IMR-90 (cell line): ENCODE results near the gene MRPL45. TPM values are rescaled to one million over a fixed set of nuclear protein-coding genes. Genes with fewer than 3 reads are reported as not detected.

Experiments used
- ATAC-seq: fragments of 200-7000 bp; cut with Tn5 transposase; 2 replicates; pipeline ENCODE4 v1.9.1; 2020; ENCODE audit warnings: low read depth, mild to moderate bottlenecking, moderate library complexity
- BruUV-seq: library from RNA; stranded (reverse); fragments of 400-500 nt; replicated peaks from 2 replicates; lab custom pipeline; 2021; lab: Mats Ljungman, UMichigan
- CTCF ChIA-PET: fragments of 300-600 bp; formaldehyde crosslinking; extraction: SDS; loops from one replicate; lab custom pipeline; 2021; ENCODE audit warnings: antibody characterized with exemption; lab: Yijun Ruan, JAX
- POLR2A ChIA-PET: fragments of 300-600 bp; sonication (Branson Sonifier 250); formaldehyde crosslinking; loops from one replicate; lab custom pipeline; 2022; ENCODE audit warnings: antibody characterized with exemption; ENCODE audit not compliant: unreplicated experiment; lab: Charles Lee
- DNase-seq: peaks from one replicate; pipeline ENCODE4 v3.0.0; 2013
- H2AFZ ChIP-seq: replicated peaks from 2 replicates; pipeline ENCODE3; 2013; ENCODE audit warnings: low read length, mild to moderate bottlenecking; ENCODE audit not compliant: poor library complexity
- H2AK5ac ChIP-seq: 2 replicates; pipeline ENCODE4 v1.6.1; 2013; ENCODE audit warnings: low read depth, low read length, inconsistent platforms
- H2AK9ac ChIP-seq: replicated peaks from 2 replicates; pipeline ENCODE3; 2013; ENCODE audit warnings: mild to moderate bottlenecking, low read depth, low read length, moderate library complexity; ENCODE audit not compliant: poor library complexity
- H2BK120ac ChIP-seq: 2 replicates; pipeline ENCODE4 v1.6.1; 2013; ENCODE audit warnings: low read depth, low read length, inconsistent platforms
- H2BK15ac ChIP-seq: 3 replicates; pipeline ENCODE4 v1.6.1; 2013; ENCODE audit warnings: low read depth, low read length, inconsistent platforms
- H2BK20ac ChIP-seq: 2 replicates; pipeline ENCODE4 v1.6.1; 2013; ENCODE audit warnings: low read depth, mild to moderate bottlenecking, inconsistent platforms, low read length, moderate library complexity
- H2BK5ac ChIP-seq: 2 replicates; pipeline ENCODE4 v1.6.1; 2013; ENCODE audit warnings: mild to moderate bottlenecking, low read depth, low read length, inconsistent platforms; ENCODE audit not compliant: poor library complexity, severe bottlenecking
- H3K14ac ChIP-seq: replicated peaks from 2 replicates; pipeline ENCODE4 v1.6.1; 2013; ENCODE audit warnings: low read depth, low read length, inconsistent platforms
- H3K18ac ChIP-seq: 2 replicates; pipeline ENCODE4 v1.6.1; 2013; ENCODE audit warnings: low read depth, low read length, control low read depth
- H3K23ac ChIP-seq: 2 replicates; pipeline ENCODE4 v1.6.1; 2013; ENCODE audit warnings: low read depth, low read length, inconsistent platforms
- H3K27ac ChIP-seq: 2 replicates; pipeline ENCODE4 v1.5.1; 2013; ENCODE audit warnings: mild to moderate bottlenecking, control low read depth, low read length; ENCODE audit not compliant: insufficient read depth
- H3K27me3 ChIP-seq: 2 replicates; pipeline ENCODE4 v1.6.1; 2013; ENCODE audit warnings: low read length; ENCODE audit not compliant: control insufficient read depth, insufficient read depth
- H3K36me3 ChIP-seq: 2 replicates; pipeline ENCODE4 v1.6.1; 2013; ENCODE audit warnings: low read length, mixed read lengths; ENCODE audit not compliant: control insufficient read depth, insufficient read depth
- H3K4ac ChIP-seq: 2 replicates; pipeline ENCODE4 v1.6.1; 2013; ENCODE audit warnings: low read depth, low read length, inconsistent platforms
- H3K4me1 ChIP-seq: 2 replicates; pipeline ENCODE4 v1.6.1; 2013; ENCODE audit warnings: low read length, mixed read lengths; ENCODE audit not compliant: control insufficient read depth, insufficient read depth
- H3K4me2 ChIP-seq: 2 replicates; pipeline ENCODE4 v1.6.1; 2013; ENCODE audit warnings: low read depth, mild to moderate bottlenecking, control low read depth, low read length, moderate library complexity
- H3K4me3 ChIP-seq: 2 replicates; pipeline ENCODE4 v1.5.1; 2013; ENCODE audit warnings: low read depth, mild to moderate bottlenecking, control low read depth, low read length, moderate library complexity; ENCODE audit not compliant: insufficient read depth
- H3K56ac ChIP-seq: 2 replicates; pipeline ENCODE4 v1.6.1; 2013; ENCODE audit warnings: low read length, inconsistent platforms; ENCODE audit not compliant: insufficient read depth; ENCODE audit errors: extremely low read depth
- H3K79me1 ChIP-seq, 2 experiments: 2 replicates each; pipeline ENCODE4 v1.6.1; 2013; ENCODE audit warnings: low read length in 2 of 2, inconsistent platforms in 1 of 2, low read depth in 1 of 2
- H3K9ac ChIP-seq: 2 replicates; pipeline ENCODE4 v1.6.1; 2013; ENCODE audit warnings: low read depth, low read length, control low read depth
- H3K9me1 ChIP-seq: 2 replicates; pipeline ENCODE4 v1.6.1; 2013; ENCODE audit warnings: low read length, inconsistent platforms; ENCODE audit not compliant: insufficient read depth
- H3K9me3 ChIP-seq: 2 replicates; pipeline ENCODE4 v1.6.1; 2013; ENCODE audit warnings: low read length; ENCODE audit not compliant: control insufficient read depth, insufficient read depth
- H4K20me1 ChIP-seq: 2 replicates; pipeline ENCODE4 v1.6.1; 2013; ENCODE audit warnings: low read length, inconsistent platforms; ENCODE audit not compliant: insufficient read depth
- H4K5ac ChIP-seq: 2 replicates; pipeline ENCODE4 v1.6.1; 2013; ENCODE audit warnings: mild to moderate bottlenecking, low read depth, low read length, control low read depth
- H4K8ac ChIP-seq, 2 experiments: 2 replicates each; pipeline ENCODE4 v1.6.1; 2013; ENCODE audit warnings: low read depth in 2 of 2, low read length in 2 of 2, control low read depth in 1 of 2, inconsistent platforms in 1 of 2
- H4K91ac ChIP-seq: 2 replicates; pipeline ENCODE4 v1.6.1; 2013; ENCODE audit warnings: low read depth, low read length, inconsistent platforms; ENCODE audit not compliant: insufficient read depth
- BHLHE40 ChIP-seq: fragments of 150-350 bp; IDR thresholded peaks from 2 replicates; pipeline ENCODE4 v1.6.1; 2016; ENCODE audit warnings: mild to moderate bottlenecking, low read depth, low read length
- CEBPB ChIP-seq: IDR thresholded peaks from 2 replicates; pipeline ENCODE4 v1.6.1; 2012; ENCODE audit warnings: low read depth, low read length, improper control_type of control experiment
- CHD1 ChIP-seq: IDR thresholded peaks from 2 replicates; pipeline ENCODE4 v1.6.1; 2012; ENCODE audit warnings: low read depth, low read length, improper control_type of control experiment
- FOS ChIP-seq: fragments of 150-350 bp; IDR thresholded peaks from 2 replicates; pipeline ENCODE4 v1.6.1; 2016; ENCODE audit warnings: low read depth, low read length
- MAFK ChIP-seq: IDR thresholded peaks from 2 replicates; pipeline ENCODE4 v1.6.1; 2012; ENCODE audit warnings: low read depth, low read length, improper control_type of control experiment
- MXI1 ChIP-seq: IDR thresholded peaks from 2 replicates; pipeline ENCODE4 v1.6.1; 2012; ENCODE audit warnings: low read depth, mild to moderate bottlenecking, low read length, moderate library complexity, borderline replicate concordance
- NFE2L2 ChIP-seq: fragments of 150-350 bp; IDR thresholded peaks from 2 replicates; pipeline ENCODE4 v1.6.1; 2016; ENCODE audit warnings: low read depth, mild to moderate bottlenecking, low read length
- POLR2A ChIP-seq: IDR thresholded peaks from 2 replicates; pipeline ENCODE4 v1.6.1; 2012; ENCODE audit warnings: mild to moderate bottlenecking, low read depth, low read length
- RAD21 ChIP-seq: IDR thresholded peaks from 2 replicates; pipeline ENCODE4 v1.6.1; 2012; ENCODE audit warnings: low read length, improper control_type of control experiment
- RFX5 ChIP-seq: IDR thresholded peaks from 2 replicates; pipeline ENCODE4 v1.8.0; 2012; ENCODE audit warnings: low read depth, mild to moderate bottlenecking, low read length, moderate library complexity
- SMC3 ChIP-seq: fragments of 150-350 bp; IDR thresholded peaks from 2 replicates; pipeline ENCODE4 v1.6.1; 2016; ENCODE audit warnings: low read depth, mild to moderate bottlenecking, antibody characterized with exemption, low read length, moderate library complexity
- WGBS, 2 experiments: methylation state at CpG; one replicate each; pipeline versions ENCODE4 v1.1.5 to v1.1.7; 2013; ENCODE audit warnings: missing lambda C conversion rate in 2 of 2; ENCODE audit not compliant: insufficient read length in 1 of 2; ENCODE audit errors: extremely low coverage in 2 of 2; 5-methylcytosine and 5-hydroxymethylcytosine counted together
- dilution Hi-C: fragments of 300-500 bp; cut with HindIII; formaldehyde crosslinking; loops from one replicate; pipeline ENCODE4 v1.14.3; 2018; ENCODE audit warnings: low sequenced_read_pairs; ENCODE audit not compliant: unreplicated experiment
- in situ Hi-C: fragments of 300-500 bp; cut with MboI; formaldehyde crosslinking; loops from 3 replicates; pipeline ENCODE4 v1.14.3; 2019; ENCODE audit warnings: low sequenced_read_pairs, inconsistent platforms, mixed read lengths
- intact Hi-C: fragments of 100-400 bp; cut with micrococcal nuclease; formaldehyde crosslinking; loops from 2 replicates; pipeline ENCODE4 v1.10.0; 2022
- polyA plus RNA-seq, 3 experiments: library from polyadenylated mRNA; depleted of rRNA; stranded (reverse); fragments of >200 nt; gene quantifications; 2 replicates each; pipeline ENCODE4 v1.2.3, GENCODE V29; 2012; ENCODE audit warnings: low replicate concordance in 1 of 3
- total RNA-seq: library from RNA; depleted of rRNA; stranded (reverse); fragments of >200 nt; gene quantifications from 2 replicates; pipeline ENCODE4 v1.2.3, GENCODE V29; 2012
- TF ChIP-seq, protein P1 (sequence below): fragments of 150-350 bp; IDR thresholded peaks from 2 replicates; pipeline ENCODE4 v1.6.1; 2016; ENCODE audit warnings: low read depth, mild to moderate bottlenecking, low read length, moderate library complexity, borderline replicate concordance
- TF ChIP-seq, protein P2 (sequence below): fragments of 150-350 bp; IDR thresholded peaks from 2 replicates; pipeline ENCODE4 v1.6.1; 2017; ENCODE audit warnings: mild to moderate bottlenecking, antibody characterized with exemption, low read length, low read depth

MRPL45 gene
- total and polyA plus RNA-seq, 2 of the 4 experiments (the other 2 are of a cell fraction) = 39.6 to 46.8 TPM

- intact Hi-C loops = no loop called here
- no peak overlapping the region for H3K14ac ChIP-seq
- H2BK15ac ChIP-seq = no peak overlapping the region
- no peak overlapping the region for H4K8ac ChIP-seq
- H3K4me3 ChIP-seq = no peak overlapping the region; the same call in 1 of the 2 replicates
- no peaks in the 10 kb centered on the region for H3K9me3 ChIP-seq
- DNase-seq (no peak), ATAC-seq (no peak)
- 100% methylated on average over 4 of the region's 13 CpGs; no CpG with 5 or more reads in 1 of the 2 experiments for WGBS, 2 experiments
- H3K9me1 ChIP-seq = peaks cover 9% of the 10 kb centered on the region; the same call in 1 of the 2 replicates
- no peak overlapping the region for H2BK120ac ChIP-seq
- H3K9ac ChIP-seq = no peak overlapping the region
- no peak overlapping the region for H3K18ac ChIP-seq
- no peak overlapping the region for H2AFZ ChIP-seq
- no peak overlapping the region for H3K27ac ChIP-seq
- no peaks in the 10 kb centered on the region for H3K36me3 ChIP-seq
- H2AK9ac ChIP-seq = no peak overlapping the region
- BruUV-seq = no TSS peak
- H4K20me1 ChIP-seq = peaks cover 51% of the 10 kb centered on the region
- in situ Hi-C loops = loop anchor here (10.0 to 25.0 kb wide), 2 partner anchors 134 to 311 kb away; no protein-coding TSS in a partner anchor
- no peak overlapping the region for H2BK20ac ChIP-seq
- H3K27me3 ChIP-seq = no peaks in the 10 kb centered on the region
- no peak overlapping the region for H2BK5ac ChIP-seq
- H3K4ac ChIP-seq = no peak overlapping the region
- ChIA-PET CTCF (no interaction called here), POLR2A (no interaction called here)
- H3K79me1 ChIP-seq = peaks cover 29 to 49% of the 10 kb centered on the region in 2 experiments
- no peak overlapping the region for H3K23ac ChIP-seq
- TF ChIP-seq FOS (no peak), BHLHE40 (no peak), RAD21 (no peak), NFE2L2 (no peak), POLR2A (no peak), RFX5 (no peak), SMC3 (no peak), MXI1 (no peak), MAFK (no peak), CEBPB (no peak), CHD1 (no peak)
- TF ChIP-seq, protein P1, sequence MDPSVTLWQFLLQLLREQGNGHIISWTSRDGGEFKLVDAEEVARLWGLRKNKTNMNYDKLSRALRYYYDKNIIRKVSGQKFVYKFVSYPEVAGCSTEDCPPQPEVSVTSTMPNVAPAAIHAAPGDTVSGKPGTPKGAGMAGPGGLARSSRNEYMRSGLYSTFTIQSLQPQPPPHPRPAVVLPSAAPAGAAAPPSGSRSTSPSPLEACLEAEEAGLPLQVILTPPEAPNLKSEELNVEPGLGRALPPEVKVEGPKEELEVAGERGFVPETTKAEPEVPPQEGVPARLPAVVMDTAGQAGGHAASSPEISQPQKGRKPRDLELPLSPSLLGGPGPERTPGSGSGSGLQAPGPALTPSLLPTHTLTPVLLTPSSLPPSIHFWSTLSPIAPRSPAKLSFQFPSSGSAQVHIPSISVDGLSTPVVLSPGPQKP = no peak
- TF ChIP-seq, protein P2, sequence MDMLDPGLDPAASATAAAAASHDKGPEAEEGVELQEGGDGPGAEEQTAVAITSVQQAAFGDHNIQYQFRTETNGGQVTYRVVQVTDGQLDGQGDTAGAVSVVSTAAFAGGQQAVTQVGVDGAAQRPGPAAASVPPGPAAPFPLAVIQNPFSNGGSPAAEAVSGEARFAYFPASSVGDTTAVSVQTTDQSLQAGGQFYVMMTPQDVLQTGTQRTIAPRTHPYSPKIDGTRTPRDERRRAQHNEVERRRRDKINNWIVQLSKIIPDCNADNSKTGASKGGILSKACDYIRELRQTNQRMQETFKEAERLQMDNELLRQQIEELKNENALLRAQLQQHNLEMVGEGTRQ = no peak
- H4K5ac ChIP-seq = no peak overlapping the region
- H2AK5ac ChIP-seq = no peak overlapping the region
- dilution Hi-C loops = no loop called here
- H3K4me2 ChIP-seq = peak overlapping the region; percentile 98
- H4K91ac ChIP-seq = no peak overlapping the region
- H3K56ac ChIP-seq = no peak overlapping the region
- peaks cover 6% of the 10 kb centered on the region for H3K4me1 ChIP-seq
Measured at GRCh38 chr17:38353668-38354067, 56.7 kb downstream of the MRPL45 start.
